Vagina (tissue), 2 donors: ENCODE results near the gene NNMT.

Experiments
- CTCF ChIP-seq, 3 experiments: fragments of 450-650 bp in 2 of 3; fragments of 200-600 bp in 1 of 3; sonication (generic) in 1 of 3; IDR thresholded peaks; one replicate each; pipeline ENCODE4 v1.5.1; 2017 to 2019; ENCODE audit warnings: antibody characterized with exemption in 3 of 3, mild to moderate bottlenecking in 2 of 3, moderate library complexity in 2 of 3
- POLR2A ChIP-seq, 2 donors: fragments of 450-650 bp; IDR thresholded peaks; one replicate each; pipeline ENCODE4 v1.6.1; 2017; ENCODE audit warnings: antibody characterized with exemption in 2 of 2, mild to moderate bottlenecking in 2 of 2, moderate library complexity in 2 of 2

- TF ChIP-seq POLR2A (IDR thresholded peaks at IDR 0.05) (no peak), CTCF (IDR thresholded peaks at IDR 0.05) (no peak)
Observed at GRCh38 chr11:114308689-114309089, 12.5 kb downstream of the NNMT start.
